Measurements from ENCODE around the gene CCL7.

DNA sequence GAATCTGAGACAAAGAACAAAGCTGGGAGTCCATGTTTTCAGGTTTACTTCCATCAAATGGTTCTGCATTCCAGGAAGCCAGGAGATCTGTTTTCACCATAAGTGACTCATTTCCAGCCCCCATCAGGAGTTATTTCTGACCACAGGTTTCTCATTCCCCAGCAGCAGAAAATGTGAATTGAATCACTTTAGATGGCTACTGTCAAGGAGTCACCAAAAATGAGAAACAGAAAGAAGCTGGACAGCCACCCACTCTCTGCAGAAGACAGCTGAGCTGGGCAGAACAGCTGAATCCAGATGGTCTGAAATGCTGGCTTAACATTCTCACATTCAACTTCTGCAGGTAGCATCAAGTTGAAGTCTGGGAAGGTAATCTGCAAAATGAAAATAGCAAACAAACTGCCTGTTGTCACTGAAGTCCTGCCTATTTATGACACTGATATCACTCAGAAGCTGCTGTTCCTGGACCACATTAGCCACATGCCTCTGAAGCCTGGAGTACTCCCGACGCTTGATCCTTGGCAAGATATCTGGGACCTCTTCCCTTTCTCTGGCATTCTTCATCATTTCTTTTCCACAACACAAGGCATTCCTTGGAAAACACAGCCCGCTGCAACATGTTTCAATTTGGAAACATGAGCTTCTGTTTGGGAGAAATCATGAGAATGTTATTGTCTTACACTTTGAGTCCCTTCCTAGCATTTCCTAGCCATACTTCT lies 30.8 kb downstream of the CCL7 start:
- no peak for TF ChIP-seq MAFF (IDR thresholded peaks at IDR 0.05; ENCODE audit: low read length)
- no peak for TF ChIP-seq PATZ1 (CRISPR knock-in tag; IDR thresholded peaks at IDR 0.05; ENCODE audit: borderline replicate concordance)
- TF ChIP-seq, protein P1, sequence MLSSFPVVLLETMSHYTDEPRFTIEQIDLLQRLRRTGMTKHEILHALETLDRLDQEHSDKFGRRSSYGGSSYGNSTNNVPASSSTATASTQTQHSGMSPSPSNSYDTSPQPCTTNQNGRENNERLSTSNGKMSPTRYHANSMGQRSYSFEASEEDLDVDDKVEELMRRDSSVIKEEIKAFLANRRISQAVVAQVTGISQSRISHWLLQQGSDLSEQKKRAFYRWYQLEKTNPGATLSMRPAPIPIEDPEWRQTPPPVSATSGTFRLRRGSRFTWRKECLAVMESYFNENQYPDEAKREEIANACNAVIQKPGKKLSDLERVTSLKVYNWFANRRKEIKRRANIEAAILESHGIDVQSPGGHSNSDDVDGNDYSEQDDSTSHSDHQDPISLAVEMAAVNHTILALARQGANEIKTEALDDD (IDR thresholded peaks at IDR 0.05) = no peak
- TF ChIP-seq TAF1 (IDR thresholded peaks at IDR 0.05; ENCODE audit: control insufficient read depth, extremely low read depth, insufficient read depth, low read length, severe bottlenecking) = no peak
- TF ChIP-seq, protein P2, sequence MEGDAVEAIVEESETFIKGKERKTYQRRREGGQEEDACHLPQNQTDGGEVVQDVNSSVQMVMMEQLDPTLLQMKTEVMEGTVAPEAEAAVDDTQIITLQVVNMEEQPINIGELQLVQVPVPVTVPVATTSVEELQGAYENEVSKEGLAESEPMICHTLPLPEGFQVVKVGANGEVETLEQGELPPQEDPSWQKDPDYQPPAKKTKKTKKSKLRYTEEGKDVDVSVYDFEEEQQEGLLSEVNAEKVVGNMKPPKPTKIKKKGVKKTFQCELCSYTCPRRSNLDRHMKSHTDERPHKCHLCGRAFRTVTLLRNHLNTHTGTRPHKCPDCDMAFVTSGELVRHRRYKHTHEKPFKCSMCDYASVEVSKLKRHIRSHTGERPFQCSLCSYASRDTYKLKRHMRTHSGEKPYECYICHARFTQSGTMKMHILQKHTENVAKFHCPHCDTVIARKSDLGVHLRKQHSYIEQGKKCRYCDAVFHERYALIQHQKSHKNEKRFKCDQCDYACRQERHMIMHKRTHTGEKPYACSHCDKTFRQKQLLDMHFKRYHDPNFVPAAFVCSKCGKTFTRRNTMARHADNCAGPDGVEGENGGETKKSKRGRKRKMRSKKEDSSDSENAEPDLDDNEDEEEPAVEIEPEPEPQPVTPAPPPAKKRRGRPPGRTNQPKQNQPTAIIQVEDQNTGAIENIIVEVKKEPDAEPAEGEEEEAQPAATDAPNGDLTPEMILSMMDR (IDR thresholded peaks at IDR 0.05 in 2 of 3, conservative IDR thresholded peaks at IDR 0.05 in 1 of 3; ENCODE audit: insufficient read depth in 2 of 3, low read depth in 1 of 3, low read length in 3 of 3) = no peak
